Activated T-cell treated with anti-CD3 and anti-CD28 coated beads for 4 hours (primary cell): ENCODE results near the gene ARPIN.
A peak's percentile ranks its signal among the peaks of the same experiment; 100 is the strongest.
"Not testable (repeated sequence)": the region's sequence is repeated elsewhere in the genome, so short reads cannot be mapped to it uniquely, and the experiment has no call there.

Experiments
- DNase-seq: peaks from one replicate; pipeline ENCODE4 v3.0.0-alpha.2; 2020

The ARPIN gene

DNA sequence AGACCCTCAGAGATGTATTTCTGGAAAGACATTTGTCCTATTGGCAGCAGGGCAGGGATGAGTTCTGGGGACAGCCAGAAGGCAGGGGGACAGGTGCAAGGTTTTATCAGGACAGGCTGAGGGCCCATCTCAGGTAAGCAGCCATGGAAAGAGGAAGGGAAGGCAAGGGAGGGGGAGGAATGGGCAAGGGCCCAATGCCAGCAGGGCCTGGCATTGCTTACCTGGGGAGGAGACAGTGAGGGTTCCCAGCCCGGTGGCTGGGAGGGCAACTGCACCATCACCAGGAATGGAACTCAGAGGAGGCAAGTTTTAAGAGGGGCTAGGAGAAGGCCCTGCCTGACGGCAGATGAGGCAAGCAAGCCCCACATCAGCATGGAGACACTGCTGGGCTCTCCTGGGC lies 3.1 kb downstream of the ARPIN start:
- no peak for DNase-seq

DNA sequence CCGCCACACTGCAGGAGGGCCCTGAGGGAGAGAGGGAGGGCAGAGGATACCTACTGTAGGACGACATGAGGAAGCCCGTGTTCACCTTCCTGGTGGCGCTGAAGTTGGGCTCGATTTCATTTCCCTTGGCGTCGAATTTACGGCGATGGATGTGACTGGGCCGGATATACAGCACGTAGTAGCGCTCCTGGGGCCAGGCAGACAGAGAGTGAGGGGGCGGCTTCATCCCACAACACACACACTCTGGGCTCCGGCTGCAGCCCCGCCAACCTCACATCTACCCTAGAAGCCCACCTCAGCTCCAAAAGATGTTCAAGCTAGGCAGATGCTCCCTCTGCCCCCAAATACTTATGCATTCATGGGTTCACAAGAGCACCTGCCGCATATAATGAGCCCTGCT lies 4.5 kb downstream of the ARPIN start:
- DNase-seq, result no peak

DNA sequence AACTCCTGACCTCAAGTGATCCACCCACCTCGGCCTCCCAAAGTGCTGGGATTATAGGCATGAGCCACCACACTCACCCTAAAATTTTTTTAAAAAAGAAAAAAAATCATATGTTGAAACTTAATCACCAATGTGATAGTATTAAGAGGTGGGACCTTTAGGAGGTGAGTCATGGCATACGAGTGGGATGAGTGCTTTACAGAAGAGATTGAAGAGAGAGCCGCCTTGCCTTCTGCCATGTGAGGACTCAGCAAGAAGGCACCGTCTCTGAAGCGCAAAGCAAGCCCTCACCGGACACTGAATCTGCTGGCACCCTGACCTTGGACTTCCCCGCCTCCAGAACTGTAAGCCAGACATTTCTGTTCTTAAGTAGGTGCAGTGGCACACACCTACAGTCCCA lies 5.5 kb downstream of the ARPIN start:
- DNase-seq, result no peak

DNA sequence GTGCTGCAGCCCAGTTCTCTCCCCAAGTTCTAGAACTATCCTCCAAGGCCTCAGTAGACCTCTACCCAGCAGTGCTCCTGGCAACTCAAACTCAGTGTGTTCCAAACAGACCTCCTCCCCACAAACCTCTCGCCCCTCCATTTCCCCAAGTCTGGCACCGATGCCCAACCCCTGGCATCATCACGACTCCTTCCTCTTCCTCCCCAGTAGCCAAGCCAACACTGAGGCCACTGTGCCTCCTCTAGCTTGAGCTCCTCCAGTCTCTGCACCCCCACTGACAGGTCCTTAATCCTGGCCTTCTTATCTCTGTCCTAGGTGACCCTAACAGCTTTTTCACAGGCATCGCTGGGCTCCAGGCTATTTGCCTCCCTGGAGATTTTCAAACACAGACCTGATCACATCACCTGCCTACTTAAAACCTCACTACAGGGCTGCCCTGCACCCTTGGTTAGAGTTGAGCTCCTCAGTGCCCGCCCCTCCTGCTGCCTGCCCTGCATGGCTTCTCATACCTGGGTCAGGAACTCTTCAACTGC lies 6.8 kb downstream of the ARPIN start:
- DNase-seq, result no peak

DNA sequence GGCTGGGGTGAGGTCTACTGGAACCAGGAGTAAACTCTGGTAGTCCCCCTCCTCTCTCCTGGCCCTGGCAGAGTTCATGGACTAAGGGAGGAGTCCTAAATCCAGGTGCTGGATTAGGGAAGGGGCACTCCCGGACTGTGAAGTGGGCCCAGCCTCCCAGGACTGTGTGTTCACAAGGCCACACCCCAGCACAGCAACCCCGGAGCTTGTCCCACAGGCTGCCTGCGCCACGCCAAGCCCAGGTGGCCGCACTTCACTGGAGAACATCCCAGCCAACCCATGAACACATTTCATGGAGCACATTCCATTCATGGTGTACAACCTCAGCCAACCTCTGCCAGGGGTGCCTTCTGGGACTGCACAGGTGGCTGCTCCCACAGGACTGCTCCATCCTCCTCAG lies 8.2 kb downstream of the ARPIN start:
- DNase-seq, result no peak

DNA sequence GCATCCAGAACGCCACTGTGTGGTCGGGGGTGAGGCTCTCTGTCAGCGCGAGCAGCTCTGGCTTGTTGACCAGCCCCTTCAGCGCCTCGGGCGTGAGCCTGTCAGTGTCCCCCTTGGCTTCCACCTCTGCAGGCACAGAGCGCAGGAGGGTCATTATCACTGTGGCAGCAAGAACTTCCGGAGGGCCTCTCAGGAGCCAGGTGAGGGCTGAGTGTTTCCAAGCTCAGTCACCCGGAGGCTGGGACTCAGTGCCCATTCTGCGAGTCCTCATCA lies 9.0 kb downstream of the ARPIN start:
- DNase-seq, result no peak

DNA sequence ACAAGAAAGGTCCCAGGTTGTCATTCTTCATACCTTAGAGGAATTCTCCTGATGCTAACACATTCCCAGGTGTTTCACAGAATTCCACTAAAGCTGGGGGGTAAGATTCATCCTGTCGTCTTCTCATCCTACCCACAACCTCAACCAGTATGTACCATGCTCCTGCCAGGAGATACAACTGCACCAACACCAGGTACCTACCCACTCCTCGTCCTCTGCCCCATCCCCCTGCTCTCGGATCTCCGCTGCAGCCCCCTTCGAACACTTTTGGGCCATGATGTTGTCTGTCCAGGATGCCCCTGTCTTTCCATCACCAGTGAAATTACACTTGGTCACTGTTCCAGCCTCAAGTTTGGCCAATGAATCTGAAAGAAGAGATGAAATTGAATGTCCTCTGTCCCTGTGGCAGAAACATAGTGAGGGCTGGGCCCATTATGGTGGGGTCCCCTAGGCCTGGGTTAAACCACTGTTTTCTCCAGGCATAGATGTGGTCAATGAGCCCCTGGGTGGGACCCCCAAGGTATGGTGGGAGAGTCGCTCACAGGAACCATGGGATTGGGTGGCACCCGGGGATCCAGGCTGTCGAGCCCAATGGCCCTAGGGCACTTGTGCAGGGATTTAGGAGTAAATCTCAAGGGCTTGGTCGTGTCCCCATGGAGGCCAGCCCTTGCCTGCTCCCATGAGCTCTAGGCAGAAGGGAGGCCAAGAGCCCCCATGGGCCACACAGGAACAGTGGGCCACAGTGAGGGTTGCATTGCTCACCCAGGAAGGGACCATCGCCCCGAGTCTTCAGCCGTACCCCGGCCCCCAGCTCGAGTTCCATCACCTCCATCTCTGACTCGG lies 9.5 kb downstream of the ARPIN start:
- DNase-seq, result no peak

DNA sequence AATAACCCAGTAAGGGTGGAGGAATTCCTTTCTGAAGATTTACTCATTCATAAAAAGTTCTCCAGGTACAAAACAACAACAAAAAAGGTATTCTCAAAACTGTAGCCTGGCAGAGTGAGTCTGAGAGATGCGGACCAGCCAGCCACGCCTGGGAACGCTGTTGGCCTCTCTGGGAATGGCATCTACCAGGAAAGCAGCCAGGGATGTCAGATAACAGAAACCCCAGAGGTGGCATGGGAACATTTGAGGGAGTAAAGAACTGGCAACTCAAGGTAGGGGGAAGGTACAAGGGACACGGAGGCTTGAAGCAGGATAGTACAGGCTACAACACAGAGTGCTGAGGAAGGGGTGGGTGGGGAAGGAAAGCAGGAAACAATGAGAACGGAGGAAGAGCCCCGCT lies 11.9 kb downstream of the ARPIN start:
- DNase-seq, result no peak

DNA sequence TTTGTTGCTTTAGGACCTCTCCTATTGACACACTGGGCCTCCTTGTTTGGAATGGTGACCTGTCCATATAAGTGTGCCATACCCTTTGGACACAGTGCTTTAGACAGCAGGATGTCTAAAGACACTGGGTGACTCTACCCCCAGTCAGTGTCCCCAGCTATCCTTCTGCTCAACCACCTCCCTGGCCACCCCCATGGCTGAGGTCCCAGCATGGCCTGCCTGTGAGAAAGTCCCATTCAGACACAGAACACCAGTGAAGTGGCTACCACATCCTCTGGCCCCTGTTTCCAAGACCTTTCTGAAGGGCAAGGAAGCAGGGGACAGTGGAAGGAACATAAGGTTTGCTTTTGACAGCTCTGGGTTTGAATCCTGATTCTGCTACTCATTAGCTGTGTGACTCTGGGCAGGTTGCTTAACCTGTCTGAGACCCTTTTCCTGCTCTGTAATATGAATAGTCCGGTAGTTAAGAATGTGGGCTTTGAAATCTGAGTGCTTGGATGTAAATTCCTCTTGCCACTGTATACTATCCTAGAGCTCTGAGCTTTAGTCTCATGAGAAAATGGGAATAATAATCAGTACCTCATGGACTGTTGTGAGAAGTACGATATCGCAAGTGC lies 12.7 kb downstream of the ARPIN start:
- DNase-seq, result no peak

DNA sequence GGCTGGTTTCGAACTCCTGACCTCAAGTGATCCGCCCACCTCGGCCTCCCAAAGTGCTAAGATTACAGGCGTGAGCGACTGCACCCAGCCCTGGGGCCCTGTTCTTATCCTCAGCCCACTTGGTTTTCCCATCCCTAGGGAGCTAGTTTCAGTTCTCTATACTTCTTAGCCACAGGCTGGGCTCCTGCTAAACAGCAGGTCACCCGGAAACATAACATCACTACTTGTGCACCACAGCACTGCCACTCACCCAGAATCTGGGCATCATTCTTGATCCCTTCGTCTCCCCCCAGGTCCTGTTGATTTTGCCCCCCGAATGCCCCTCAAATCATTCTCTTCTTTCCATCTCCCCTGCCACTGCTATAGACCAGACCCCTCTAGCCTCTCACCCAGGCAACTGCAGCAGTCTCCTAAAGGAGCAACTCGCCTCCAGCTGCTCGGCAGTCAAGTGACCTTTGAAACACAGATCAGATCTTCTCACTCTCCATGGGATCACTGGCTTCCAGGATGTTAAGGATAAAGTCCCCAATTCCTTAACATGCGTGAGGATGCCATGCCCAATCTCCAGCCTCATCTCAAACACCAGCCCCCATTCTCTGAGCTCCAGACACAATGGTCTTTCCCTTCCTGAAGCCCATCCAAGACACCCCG lies 13.3 kb downstream of the ARPIN start:
- no peak for DNase-seq

DNA sequence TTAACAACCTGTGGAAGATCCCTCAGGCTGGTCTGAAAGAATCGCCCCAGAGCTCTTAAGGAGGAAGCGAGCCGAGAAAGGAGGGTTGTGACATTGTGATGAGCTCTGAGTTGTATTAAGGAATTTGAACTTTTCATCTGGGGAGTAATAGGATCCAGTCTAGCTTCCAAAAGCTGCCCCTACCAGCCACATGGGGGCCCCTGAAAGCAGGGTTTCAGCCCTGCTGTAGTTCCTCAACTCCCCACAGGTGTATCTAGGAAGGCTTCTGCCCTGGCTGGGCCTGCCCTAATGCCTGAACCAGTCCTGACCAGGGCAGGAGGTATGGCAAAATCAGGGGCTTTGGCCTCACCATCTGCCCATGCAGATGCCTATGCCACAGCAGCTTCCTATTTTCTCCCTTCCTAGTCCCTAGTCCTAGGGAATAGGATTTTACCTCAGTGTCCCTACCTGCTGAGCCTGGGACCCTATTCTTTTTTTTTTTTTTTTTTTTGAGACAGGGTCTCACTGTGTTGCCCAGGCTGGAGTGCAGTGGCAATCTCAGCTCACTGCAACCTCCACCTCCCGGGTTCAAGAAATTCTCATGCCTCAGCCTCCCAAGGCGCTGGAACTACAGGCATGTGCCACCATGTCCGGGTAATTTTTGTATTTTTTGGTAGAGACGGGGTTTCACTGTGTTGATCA lies 14.0 kb downstream of the ARPIN start:
- DNase-seq, result peak; percentile 23

DNA sequence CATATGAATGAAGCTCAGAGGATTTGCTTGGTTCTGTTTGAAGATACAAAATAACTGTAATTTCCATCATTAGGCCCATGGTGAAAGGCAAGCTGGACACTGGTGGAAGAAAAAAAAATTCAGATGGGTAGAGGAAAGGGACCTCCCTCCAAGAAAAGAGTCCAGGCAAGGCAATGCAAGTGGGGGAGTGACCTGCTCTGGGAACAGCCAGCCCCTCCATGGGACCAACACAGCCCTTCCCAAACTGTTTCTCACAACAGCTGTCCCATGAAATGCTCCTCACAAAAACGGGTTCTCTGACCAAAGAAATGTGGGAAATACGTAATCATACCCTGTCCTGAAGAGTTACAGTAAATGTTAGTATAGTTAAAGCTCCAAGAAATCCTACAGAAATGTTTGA lies 14.6 kb downstream of the ARPIN start:
- DNase-seq, result no peak

DNA sequence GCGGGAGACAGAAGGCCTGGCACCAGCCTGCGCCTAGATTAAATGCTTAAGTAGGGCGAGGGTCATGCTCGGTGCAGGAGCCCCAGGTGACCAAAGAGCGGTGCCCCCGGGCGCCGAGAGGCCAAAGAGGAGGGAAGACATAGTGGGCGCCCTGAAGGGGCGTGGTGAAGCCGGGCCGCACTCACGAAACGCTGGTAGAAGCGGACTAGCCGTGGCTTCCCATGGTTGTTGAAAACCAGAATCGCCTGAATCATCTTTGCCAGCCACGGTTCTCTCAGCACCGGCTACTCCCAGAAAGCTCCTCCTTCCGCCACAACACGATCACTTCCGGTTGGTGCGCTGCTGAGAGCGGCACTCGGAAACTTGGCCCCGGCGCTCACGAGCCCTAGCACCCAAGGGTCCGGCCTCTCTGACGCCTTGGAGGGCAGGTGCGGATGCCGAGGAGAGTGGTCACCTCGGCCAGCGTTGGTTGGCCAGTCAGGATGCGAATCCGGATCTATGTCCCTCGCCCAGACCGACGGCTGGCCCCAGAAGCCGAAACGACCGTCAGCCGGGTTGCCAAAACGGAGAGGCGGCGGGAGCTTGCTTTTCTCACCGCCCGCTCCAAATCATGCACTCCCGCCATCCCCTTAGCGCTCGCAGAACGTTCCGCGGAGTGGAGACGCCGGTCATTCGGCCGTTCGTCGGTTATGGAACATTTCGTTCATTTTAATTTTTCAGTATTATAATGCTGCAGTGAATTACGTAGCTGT lies 18.9 kb downstream of the ARPIN start, which contains the start of gene AP3S2:
AP3S2 (minus strand) TSS at position 299 of the 752 bp plus-strand sequence; CDS start at position 254, 45 bp downstream.
- DNase-seq, result peak; percentile 83

DNA sequence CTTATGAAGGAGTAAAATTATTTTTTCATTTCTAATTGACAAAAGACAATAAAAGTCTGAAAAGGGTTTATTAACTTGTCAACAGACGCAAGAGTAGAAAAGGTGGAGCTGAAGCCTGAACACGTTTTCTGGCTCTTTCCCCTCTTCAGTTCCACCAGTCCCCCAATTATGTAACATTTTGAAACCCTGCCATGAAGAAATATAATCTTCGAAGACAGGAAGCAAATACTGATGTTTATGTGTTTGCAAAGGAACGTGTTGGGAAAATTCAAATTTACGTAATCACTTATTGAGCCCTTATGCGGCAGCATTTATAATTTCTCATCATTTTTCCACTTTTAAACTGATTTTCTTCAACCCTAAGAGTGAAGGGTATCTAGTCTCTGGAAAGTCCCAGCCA lies 19.7 kb downstream of the ARPIN start:
- no peak for DNase-seq

DNA sequence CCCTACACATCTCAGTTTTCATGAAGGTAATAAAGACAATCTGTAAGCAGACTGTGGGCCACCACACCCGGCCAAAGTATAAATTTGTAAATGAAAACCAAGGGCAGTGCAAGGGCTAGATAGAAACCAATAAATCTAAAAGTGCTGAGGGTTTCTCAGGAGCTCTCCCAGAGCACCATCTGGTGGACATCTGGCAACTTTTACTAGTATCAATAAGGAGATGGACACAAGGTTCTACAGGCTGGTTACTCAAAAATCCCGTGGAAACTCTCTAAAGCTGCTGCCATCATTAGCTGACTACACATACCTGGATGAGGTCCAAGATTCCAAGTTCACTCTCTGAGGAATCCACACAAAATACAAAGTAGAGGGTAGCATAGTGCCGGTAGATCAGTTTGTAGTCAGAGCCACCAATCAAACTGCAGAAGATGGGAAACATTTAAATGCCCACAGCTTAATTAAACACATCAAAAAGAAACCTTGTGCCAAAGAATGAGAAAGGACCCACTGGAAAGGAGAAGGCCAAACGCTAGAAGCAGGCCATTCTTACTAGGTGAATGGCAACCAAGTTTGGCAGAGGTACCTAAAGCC lies 24.4 kb downstream of the ARPIN start:
- no peak for DNase-seq

DNA sequence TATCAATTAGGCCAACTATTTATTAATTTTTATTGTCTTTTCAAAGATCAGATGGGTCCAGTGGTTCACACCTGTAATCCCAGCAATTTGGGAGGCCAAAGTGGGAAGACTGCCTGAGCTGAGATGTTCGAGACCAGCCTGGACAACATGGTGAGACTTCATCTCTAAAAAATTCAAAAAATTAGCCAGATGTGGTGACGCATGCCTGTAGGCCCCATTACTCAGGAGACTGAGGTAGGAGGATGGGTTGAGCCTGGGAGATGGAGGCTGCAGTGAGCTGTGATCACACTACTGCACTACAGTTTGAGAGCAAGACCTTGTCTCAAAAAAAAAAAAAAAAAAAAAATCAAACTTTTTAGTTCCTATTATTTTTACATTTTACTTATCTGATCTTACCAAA lies 27.1 kb downstream of the ARPIN start:
- no peak for DNase-seq

DNA sequence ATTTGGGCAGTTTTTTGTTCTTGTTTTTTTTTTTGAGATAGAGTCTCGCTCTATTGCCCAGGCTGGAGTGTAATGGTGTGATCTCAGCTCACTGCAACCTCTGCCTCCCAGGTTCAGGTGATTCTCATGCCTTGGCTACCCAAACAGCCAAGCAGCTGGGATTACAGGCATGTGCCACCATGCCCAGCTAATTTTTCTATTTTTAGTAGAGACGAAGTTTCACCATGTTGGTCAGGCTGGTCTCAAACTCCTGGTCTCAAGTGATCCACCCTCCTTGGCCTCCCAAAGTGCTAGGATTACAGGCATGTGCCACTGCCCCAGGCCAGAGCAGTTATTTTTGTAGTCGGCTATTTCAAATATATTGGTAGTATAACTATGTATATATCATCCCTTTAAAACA lies 27.6 kb downstream of the ARPIN start:
- DNase-seq, result not testable (repeated sequence)

DNA sequence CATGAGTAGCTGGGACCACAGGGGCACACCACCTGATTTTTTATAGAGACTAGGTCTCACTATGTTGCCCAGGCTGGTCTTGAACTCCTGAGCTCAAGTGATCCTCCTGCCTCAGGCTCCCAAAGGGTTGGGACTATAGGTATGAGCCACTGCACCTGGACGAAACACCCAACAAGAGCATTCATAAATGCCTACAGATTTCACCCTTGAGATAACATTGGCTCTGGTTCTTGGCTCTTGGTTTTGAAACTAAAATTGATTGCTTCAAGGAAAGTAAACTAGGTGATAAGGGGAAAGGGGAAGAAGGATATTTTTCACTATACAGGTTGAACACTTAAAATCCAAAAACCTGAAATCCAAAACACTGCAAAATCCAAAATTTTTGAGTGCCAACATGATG lies 29.2 kb downstream of the ARPIN start:
- DNase-seq, result no peak

DNA sequence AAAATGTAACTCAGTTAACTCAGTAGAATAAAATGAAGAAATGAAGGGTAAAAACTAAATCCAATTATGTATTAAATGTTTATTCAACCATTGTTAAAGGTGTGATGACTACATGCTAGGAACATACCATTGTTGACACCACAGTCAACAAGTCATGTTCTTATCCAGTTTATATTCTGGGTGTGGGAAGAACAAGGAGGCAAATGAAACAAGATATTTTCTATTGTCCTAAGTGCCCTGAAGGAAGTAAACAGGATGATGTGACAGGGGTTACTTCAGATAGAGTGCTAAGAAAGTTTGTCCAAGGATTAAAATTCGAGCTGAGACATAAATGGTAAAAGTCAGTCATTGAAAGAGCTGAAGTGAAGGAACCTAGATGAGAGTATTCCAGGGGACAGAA lies 32.0 kb downstream of the ARPIN start:
- DNase-seq, result no peak

DNA sequence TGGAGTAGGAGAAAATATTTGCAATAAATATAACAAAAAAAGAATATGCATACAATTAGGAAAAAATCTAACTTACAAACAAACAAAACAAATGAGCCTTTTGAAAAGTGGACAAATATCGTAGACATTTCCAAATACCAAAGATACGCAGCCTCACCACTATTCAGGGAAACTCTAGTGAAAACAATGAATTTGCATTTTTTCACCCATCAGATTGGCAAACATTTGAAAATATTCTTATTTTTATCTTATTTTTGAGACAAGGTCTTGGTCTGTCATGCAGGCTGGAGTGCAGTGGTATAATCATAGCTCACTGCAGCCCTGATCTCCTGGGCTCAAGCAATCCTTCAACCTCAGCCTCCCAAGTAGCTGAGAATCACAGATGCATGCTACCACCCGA lies 34.4 kb downstream of the ARPIN start:
- DNase-seq, result no peak

DNA sequence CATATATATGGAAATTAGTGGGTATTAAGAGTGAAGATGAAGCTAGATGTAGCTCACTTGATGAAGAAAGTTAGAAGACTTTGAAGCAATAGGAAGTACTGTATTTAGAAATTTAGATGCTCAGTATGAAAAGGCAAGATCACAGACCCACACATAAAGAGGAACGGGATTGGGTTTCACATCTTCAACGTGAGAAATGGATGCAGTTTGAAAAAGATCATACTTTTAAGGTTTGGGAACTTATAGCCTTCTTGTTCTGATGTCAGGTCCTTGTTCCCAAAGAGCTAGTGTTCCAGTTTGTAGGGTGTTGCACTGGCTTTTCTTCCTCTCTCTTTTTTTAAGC lies 35.7 kb downstream of the ARPIN start:
- DNase-seq, result no peak

DNA sequence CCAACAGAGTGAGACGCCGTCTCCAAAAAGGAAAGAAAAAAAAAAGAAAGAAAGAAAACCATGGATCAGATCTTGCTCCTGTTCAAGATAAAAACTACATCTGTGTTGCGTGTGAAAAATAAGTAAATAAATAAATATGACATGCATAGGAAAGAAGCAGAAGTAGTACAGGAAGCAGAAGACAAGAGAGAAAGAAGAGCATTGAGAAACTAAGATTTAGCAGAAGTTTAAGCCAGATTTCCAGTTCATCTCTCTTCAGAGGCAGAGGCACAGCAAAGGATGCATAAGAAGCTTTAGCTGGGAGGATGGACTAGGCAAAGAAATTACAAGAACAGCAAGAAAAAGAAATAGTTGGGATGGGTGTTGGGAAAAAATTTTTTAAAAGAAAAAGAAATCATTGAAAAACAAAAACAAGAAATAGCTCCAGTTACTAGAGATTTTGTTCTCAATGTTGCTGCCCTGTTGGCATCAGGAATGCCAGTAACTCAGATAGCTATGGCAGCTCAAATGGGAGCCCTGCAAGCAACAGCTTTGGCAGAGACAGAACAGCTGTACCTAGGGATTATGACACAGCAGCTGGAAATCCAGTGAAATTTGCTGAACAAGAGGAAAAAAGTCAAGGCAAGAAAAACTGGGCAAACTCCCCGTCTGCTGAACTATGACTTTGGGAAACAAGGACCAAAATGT lies 36.2 kb downstream of the ARPIN start:
- DNase-seq, result no peak
